Effector memory CD4-positive, alpha-beta T cell (primary cell): ENCODE data around the gene SLC35F2.

ENCODE experiments used
- DNase-seq, 3 donors: peaks; one replicate each; pipeline ENCODE4 v3.0.0-alpha.2; 2020
- H3K27ac ChIP-seq: 2 replicates; pipeline ENCODE4 v1.7.0; 2013; ENCODE audit warnings: mild to moderate bottlenecking, low read length, moderate library complexity; ENCODE audit not compliant: insufficient read depth, poor library complexity, severe bottlenecking
- H3K27me3 ChIP-seq: replicated peaks from 2 replicates; pipeline ENCODE4 v1.7.0; 2013; ENCODE audit warnings: mild to moderate bottlenecking, low read length; ENCODE audit not compliant: insufficient read depth, control insufficient read depth, poor library complexity, severe bottlenecking
- H3K36me3 ChIP-seq: 2 replicates; pipeline ENCODE4 v1.7.0; 2013; ENCODE audit warnings: mild to moderate bottlenecking, low read length, moderate library complexity; ENCODE audit not compliant: control insufficient read depth, insufficient read depth
- H3K4me1 ChIP-seq: 2 replicates; pipeline ENCODE4 v1.7.0; 2013; ENCODE audit warnings: low read length, mild to moderate bottlenecking; ENCODE audit not compliant: control insufficient read depth, insufficient read depth, poor library complexity, severe bottlenecking
- H3K4me3 ChIP-seq: 2 replicates; pipeline ENCODE4 v1.7.0; 2013; ENCODE audit warnings: low read length, low read depth, mild to moderate bottlenecking; ENCODE audit not compliant: insufficient read depth, poor library complexity, severe bottlenecking
- H3K9me3 ChIP-seq: 2 replicates; pipeline ENCODE4 v1.7.0; 2013; ENCODE audit warnings: mild to moderate bottlenecking, low read length, moderate library complexity; ENCODE audit not compliant: control insufficient read depth

Gene SLC35F2

DNA sequence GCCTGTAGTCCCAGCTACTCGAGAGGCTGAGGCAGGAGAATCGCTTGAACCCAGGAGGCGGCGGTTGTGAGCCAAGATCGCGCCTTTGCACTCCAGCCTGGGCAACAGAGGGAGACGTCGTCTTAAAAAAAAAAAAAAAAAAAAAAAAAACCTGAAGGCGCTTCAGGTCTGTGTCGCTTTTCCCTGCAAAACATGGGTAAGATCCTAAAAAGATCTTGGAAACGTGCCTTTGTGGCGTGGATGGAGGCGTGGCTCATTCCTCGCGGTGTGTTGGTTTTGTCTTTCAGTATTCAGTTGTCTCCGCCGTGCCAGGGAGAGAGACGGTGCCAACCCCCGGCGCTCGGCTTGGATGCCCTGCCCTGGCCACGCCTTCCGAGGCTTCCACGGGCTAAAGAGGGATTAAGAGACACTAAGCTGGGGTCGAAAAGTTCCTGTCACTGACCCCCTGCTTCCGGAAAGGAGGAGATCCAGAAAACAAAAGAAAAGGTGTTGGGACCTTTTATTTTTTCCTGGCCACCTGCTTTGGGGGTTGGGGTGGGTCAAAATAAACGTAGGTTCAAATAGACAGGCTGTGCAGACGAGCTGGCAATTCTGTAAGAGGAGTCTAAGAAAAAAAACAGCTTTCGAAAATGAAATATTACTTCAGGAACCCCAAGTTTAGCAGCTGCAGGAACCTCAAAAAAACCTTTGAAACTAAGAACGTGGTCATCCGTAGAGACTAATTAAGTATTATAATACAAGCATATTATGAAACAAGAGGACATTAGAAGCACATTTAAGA lies 1.1 kb upstream of the SLC35F2 start:
- no peaks in the 10 kb centered on the region for H3K36me3 ChIP-seq
- H3K4me3 ChIP-seq: peak overlapping the region; percentile 85
- no peaks in the 10 kb centered on the region for H3K9me3 ChIP-seq
- no peak overlapping the region for H3K27ac ChIP-seq
- no peaks in the 10 kb centered on the region for H3K27me3 ChIP-seq
- H3K4me1 ChIP-seq: peaks cover 5% of the 10 kb centered on the region
- DNase-seq: no peak

DNA sequence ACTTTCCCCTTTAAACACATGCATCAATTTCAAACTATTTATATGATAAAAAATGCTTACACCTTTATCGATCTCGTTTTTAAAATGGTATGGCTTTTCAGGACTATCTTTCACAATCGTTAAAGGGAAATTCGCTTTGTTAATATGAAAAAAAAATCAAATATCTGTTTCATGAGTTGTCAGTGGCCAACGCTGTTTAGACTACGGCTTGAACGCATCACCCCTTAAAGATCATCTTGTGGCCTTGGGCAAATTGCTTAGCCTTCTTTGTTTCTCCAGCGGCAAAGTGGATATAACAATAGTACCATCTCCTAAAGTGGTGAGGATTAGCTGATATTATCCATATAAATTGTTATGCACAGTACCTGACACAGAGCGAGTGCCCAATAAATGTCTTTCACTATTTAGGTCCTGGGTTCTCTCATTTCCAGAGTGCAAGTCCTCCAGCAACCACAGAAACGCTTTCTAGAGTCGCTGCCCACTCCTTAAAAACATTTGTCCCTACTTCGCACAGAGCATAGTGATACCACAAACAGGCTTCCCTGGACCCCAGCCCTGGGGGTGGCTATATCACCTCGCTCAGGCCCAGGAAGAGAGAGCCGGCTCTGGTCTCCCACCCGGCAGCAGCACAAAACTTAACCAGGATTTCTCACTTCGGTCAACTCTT lies 904 bp downstream of the SLC35F2 start:
- Histone ChIP-seq H3K27ac (peak overlapping the region; percentile 62), H3K4me1 (peaks cover 5% of the 10 kb centered on the region), H3K27me3 (no peaks in the 10 kb centered on the region), H3K4me3 (peak overlapping the region; percentile 85), H3K36me3 (no peaks in the 10 kb centered on the region), H3K9me3 (no peaks in the 10 kb centered on the region)
- no peak for DNase-seq

DNA sequence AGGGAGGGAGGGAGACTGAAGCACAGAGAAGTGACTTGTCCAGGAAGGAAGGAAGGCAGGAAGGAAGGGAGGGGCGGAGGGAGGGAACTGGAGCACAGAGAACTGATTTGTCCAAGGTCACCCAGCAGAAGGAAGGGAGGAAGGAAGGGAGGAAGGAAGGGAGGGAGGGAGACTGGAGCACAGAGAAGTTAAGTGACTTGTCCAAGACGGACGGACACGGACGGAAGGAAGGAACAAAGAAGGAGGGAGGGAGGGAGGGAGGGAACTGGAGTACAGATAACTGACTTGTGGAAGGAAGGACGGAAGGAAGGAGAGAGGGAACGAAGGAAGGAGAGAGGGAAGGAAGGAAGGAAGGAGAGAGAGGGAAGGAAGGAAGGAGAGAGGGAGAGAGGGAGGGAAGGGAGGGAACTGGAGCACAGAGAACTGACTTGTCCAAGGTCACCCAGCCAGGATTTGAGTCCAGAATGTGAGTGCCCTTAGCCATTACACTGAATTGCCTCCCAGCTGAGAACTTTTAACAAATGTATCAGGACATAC lies 1.5 kb downstream of the SLC35F2 start:
- H3K27me3 ChIP-seq: no peaks in the 10 kb centered on the region
- no peaks in the 10 kb centered on the region for H3K9me3 ChIP-seq
- no peaks in the 10 kb centered on the region for H3K36me3 ChIP-seq
- H3K4me1 ChIP-seq: peaks cover 5% of the 10 kb centered on the region
- H3K27ac ChIP-seq: no peak overlapping the region
- H3K4me3 ChIP-seq: no peak overlapping the region
- no peak for DNase-seq

DNA sequence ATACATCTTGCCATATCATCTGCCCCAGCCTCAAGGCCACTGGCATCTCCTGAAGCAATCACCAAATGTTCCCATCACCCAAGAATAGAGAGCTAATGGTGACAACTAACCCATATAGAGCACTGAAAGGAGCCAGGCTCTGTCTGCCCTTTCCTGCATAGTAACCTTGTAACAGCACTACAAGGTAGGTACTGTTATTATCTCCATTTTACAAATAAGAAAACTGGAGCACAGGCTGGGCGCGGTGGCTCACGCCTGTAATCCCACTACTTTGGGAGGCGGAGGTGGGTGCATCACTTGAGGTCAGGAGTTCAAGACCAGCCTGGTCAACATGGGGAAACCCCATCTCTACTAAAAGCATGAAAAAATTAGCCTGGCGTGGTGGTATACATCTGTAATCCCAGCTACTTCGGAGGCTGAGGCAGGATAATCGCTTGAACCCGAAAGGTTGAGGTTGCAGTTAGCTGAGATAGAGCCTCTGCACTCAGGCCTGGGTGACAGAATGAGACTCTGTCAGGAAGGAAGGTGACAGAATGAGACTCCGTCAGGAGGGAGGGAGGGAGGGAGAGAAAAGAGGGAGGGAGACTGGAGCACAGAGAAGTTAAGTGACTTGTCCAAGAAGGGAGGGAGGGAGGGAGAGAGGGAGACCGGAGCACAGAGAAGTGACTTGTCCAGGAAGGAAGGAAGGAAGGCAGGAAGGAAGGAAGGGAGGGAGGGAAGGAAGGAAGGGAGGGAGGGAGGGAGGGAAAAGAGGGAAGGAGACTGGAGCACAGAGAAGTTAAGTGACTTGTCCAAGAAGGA lies 2.2 kb downstream of the SLC35F2 start:
- peaks cover 5% of the 10 kb centered on the region for H3K4me1 ChIP-seq
- H3K36me3 ChIP-seq: no peaks in the 10 kb centered on the region
- no peaks in the 10 kb centered on the region for H3K27me3 ChIP-seq
- no peak overlapping the region for H3K4me3 ChIP-seq
- no peak for DNase-seq
- H3K27ac ChIP-seq: no peak overlapping the region
- H3K9me3 ChIP-seq: no peaks in the 10 kb centered on the region

DNA sequence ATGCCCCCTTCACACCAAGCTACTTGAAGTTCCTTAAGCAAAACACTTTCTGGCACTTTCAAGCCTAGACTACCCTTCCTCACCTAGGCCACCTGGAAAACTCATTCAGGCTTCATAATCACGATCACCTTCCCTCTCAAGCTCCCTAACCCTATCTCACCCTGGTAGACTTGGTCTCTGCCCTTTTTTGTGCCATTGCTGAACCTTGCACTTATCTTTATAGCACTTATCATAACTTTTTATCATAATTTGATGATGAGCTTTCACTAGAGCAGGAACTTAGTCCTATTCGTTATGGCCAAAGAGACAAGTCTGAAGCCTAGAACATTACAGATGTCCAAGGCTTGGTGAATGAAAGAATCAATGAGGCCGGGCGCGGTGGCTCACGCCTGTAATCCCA lies 5.5 kb downstream of the SLC35F2 start:
- no peaks in the 10 kb centered on the region for H3K27me3 ChIP-seq
- H3K27ac ChIP-seq: no peak overlapping the region
- H3K36me3 ChIP-seq: no peaks in the 10 kb centered on the region
- DNase-seq: no peak
- H3K4me1 ChIP-seq: no peaks in the 10 kb centered on the region
- no peak overlapping the region for H3K4me3 ChIP-seq
- no peaks in the 10 kb centered on the region for H3K9me3 ChIP-seq

DNA sequence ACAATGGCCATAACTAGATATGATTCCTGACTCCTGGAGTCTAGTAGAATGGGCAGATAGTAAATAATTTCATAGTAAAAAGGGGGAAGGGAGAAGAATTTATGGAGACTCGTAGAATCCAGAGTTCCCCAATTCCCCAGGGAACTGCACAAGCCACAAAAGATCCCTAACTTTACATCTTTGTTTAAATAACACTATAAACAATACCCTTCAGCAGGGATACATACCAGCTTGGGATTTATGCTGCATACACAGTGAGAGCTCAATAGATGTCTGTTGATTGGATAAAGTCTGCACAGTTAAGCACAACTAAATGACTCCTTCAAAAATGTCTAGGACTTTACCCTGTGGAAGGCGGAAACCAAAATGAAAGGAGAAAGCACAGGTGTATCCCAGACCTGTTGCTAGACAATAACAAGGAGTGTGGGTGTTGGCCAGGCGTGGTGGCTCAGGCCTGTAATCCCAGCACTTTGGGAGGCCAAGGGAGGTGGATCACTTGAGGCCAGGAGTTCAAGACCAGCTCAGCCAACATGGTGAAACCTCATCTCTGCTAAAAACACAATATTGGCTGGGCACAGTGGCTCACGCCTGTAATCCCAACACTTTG lies 6.8 kb downstream of the SLC35F2 start:
- Histone ChIP-seq H3K4me1 (no peaks in the 10 kb centered on the region), H3K9me3 (no peaks in the 10 kb centered on the region), H3K4me3 (no peak overlapping the region), H3K36me3 (no peaks in the 10 kb centered on the region), H3K27me3 (no peaks in the 10 kb centered on the region), H3K27ac (no peak overlapping the region)
- no peak for DNase-seq

DNA sequence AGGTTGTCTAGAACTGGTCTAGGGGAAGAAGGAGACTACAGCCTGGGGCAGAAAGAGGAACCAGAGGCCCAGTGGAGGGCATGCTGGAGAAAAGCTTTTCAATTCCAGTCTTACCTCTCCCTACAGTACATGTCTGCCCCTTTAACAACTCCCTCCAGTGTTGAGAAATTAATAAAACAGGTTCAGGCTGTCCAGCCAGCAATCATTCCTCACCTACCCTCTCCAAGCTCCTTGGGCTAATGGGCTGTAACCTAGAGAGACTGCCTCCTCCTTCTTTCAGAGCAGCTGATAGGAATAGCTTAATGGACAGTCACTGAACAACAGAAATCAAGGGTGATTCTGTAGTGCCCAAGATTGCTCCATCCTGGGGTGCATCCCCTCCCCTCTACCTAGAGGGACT lies 8.8 kb downstream of the SLC35F2 start:
- Histone ChIP-seq H3K4me3 (no peak overlapping the region), H3K27me3 (no peaks in the 10 kb centered on the region), H3K36me3 (no peaks in the 10 kb centered on the region), H3K4me1 (no peaks in the 10 kb centered on the region), H3K9me3 (no peaks in the 10 kb centered on the region), H3K27ac (no peak overlapping the region)
- DNase-seq: no peak

DNA sequence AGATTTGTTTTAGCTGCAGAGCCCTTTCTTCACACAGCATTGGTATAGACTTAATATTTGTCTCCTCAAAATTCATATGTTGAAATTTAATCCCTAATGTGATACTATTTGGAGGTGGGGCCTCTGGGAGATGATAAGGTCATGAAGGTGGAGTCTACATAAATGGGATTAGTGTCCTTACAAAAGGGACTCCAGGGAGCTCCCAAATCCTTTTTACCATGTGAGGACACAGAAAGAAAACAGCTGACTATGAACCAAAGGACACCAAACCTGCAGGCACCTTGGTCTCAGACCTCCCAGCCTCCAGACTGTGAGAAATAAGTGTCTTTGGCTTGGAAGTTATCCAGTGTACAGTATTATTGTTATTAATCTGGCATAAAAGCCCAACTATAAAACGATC lies 10.2 kb downstream of the SLC35F2 start:
- no peaks in the 10 kb centered on the region for H3K9me3 ChIP-seq
- H3K27me3 ChIP-seq: no peaks in the 10 kb centered on the region
- H3K4me1 ChIP-seq: no peaks in the 10 kb centered on the region
- no peak overlapping the region for H3K27ac ChIP-seq
- H3K4me3 ChIP-seq: no peak overlapping the region
- no peak for DNase-seq
- no peaks in the 10 kb centered on the region for H3K36me3 ChIP-seq

DNA sequence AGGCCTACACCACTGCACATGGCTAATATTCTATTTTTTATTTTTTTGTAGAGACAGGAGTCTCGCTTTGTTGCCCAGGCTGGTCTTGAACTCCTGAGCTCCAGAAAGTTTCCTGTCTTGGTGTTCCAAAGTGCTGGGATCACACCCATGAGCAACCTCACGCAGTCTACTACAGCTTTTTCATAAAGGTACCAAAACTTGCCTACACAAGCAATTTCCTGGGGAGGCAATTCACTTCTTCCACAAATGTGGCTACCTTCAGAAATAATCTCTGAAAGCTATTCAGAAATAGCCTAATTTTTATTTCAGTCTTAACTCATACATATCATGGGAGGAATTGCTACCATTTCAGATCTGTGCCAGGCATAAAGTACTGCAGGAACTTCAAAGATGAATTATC lies 11.4 kb downstream of the SLC35F2 start:
- Histone ChIP-seq H3K27me3 (no peaks in the 10 kb centered on the region), H3K9me3 (no peaks in the 10 kb centered on the region), H3K36me3 (no peaks in the 10 kb centered on the region), H3K4me1 (no peaks in the 10 kb centered on the region), H3K4me3 (no peak overlapping the region), H3K27ac (no peak overlapping the region)
- DNase-seq: no peak
